Measurements from ENCODE around the gene STUM. TPM values are rescaled to one million over a fixed set of nuclear protein-coding genes. Genes with fewer than 3 reads are reported as not detected.

STUM gene
- total RNA-seq, 1 experiment from 2014 or later, result 0.03 TPM

DNA sequence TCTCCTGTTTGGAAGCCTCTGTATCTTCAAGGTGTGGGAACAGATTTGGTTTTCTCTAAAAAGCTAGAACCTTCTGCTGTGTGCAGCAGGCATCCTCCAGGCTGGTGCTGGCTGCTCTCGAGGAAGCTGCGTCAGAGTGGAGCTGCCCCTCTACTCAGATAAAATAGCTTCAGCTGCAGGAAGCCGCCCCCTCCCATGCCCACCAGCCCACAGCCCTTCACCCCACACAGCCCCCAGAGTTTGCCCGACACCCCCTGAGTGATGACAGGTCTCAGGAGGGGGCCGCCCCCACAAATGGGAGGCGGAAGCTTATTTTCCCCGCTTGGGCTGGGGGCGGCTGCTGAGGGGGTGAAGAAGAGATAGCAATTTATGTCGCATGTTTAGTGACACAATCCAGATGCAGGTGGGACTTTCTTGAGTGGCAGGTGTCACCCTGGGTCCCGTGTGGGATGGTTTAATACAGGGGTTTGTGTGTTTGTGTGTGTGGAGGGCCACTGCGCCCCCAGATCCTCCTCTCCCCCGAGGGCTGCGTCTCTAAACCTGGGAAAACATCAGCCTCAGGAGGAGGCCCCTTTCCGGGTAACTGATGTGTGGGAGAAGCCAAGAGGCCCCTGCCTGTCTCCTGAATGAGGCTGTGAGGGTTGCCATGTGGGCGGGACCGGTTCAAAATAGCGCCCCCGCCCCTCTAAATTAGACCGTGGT, 55.4 kb downstream of the STUM start:
- TF ChIP-seq TCF7L2 (IDR thresholded peaks at IDR 0.05; ENCODE audit: low read depth, low read length), result no peak
- TF ChIP-seq SIN3A (IDR thresholded peaks at IDR 0.05; ENCODE audit: borderline replicate concordance, insufficient read depth, low read depth, low read length), result no peak
- TF ChIP-seq POLR2AphosphoS5 (IDR thresholded peaks at IDR 0.05; ENCODE audit: low read depth, low read length), result no peak
- TF ChIP-seq, protein P1, sequence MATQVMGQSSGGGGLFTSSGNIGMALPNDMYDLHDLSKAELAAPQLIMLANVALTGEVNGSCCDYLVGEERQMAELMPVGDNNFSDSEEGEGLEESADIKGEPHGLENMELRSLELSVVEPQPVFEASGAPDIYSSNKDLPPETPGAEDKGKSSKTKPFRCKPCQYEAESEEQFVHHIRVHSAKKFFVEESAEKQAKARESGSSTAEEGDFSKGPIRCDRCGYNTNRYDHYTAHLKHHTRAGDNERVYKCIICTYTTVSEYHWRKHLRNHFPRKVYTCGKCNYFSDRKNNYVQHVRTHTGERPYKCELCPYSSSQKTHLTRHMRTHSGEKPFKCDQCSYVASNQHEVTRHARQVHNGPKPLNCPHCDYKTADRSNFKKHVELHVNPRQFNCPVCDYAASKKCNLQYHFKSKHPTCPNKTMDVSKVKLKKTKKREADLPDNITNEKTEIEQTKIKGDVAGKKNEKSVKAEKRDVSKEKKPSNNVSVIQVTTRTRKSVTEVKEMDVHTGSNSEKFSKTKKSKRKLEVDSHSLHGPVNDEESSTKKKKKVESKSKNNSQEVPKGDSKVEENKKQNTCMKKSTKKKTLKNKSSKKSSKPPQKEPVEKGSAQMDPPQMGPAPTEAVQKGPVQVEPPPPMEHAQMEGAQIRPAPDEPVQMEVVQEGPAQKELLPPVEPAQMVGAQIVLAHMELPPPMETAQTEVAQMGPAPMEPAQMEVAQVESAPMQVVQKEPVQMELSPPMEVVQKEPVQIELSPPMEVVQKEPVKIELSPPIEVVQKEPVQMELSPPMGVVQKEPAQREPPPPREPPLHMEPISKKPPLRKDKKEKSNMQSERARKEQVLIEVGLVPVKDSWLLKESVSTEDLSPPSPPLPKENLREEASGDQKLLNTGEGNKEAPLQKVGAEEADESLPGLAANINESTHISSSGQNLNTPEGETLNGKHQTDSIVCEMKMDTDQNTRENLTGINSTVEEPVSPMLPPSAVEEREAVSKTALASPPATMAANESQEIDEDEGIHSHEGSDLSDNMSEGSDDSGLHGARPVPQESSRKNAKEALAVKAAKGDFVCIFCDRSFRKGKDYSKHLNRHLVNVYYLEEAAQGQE (IDR thresholded peaks at IDR 0.05; ENCODE audit: insufficient read depth in 1 of 2, low read depth in 2 of 2, low read length in 1 of 2), result no peak
- TF ChIP-seq CTCF (IDR thresholded peaks at IDR 0.05), result no peak
- ChIA-PET CTCF (interaction anchor here (0.7 kb wide), 1 partner anchor 52 kb away, joined by 4 read pairs; no protein-coding TSS in a partner anchor), POLR2A (no interaction called here)
- H3K4me3 ChIP-seq (ENCODE audit: low read depth in 2 of 2, low read length in 2 of 2), result no peak overlapping the region
- H3K27ac ChIP-seq (ENCODE audit: low read length), result no peak overlapping the region
- no peak for ATAC-seq
- intact Hi-C loops (cut with micrococcal nuclease; ENCODE audit: unreplicated experiment), result no loop called here
- no peak for DNase-seq (ENCODE audit: low read depth, low spot score)
- H3K36me3 ChIP-seq (ENCODE audit: control insufficient read depth, insufficient read depth, low read length), result no peaks in the 10 kb centered on the region
- H3K4me1 ChIP-seq (ENCODE audit: control insufficient read depth, insufficient read depth, low read length), result no peaks in the 10 kb centered on the region
- peaks cover 1% of the 10 kb centered on the region for H3K27me3 ChIP-seq (ENCODE audit: control insufficient read depth, insufficient read depth, low read length)
- no TSS peak for BruUV-seq (replicated peaks)
- H3K9me3 ChIP-seq (ENCODE audit: control insufficient read depth, insufficient read depth, low read depth, low read length), result no peaks in the 10 kb centered on the region
- in situ Hi-C loops (cut with HindIII; ENCODE audit: low pct_unique_long_range_greater_than_20kb, low sequenced_read_pairs), result no loop called here

- ChIA-PET POLR2A (no interaction called here), CTCF (interaction anchor here (0.7 kb wide), 1 partner anchor 196 kb away, joined by 4 read pairs; no protein-coding TSS in a partner anchor)
- no TSS peak for BruUV-seq (replicated peaks)
- in situ Hi-C loops (cut with HindIII; ENCODE audit: low pct_unique_long_range_greater_than_20kb, low sequenced_read_pairs) (no loop called here), intact Hi-C loops (cut with micrococcal nuclease; ENCODE audit: unreplicated experiment) (loop anchor here (5.0 kb wide), 1 partner anchor 57 kb away; the partner anchor contains the start of gene STUM)
- peaks cover 7% of the 10 kb centered on the region for H3K27me3 ChIP-seq (ENCODE audit: control insufficient read depth, insufficient read depth, low read length)
- TF ChIP-seq TCF7L2 (IDR thresholded peaks at IDR 0.05; ENCODE audit: low read depth, low read length) (no peak), CTCF (IDR thresholded peaks at IDR 0.05) (no peak), POLR2AphosphoS5 (IDR thresholded peaks at IDR 0.05; ENCODE audit: low read depth, low read length) (no peak), SIN3A (IDR thresholded peaks at IDR 0.05; ENCODE audit: borderline replicate concordance, insufficient read depth, low read depth, low read length) (no peak)
- TF ChIP-seq, protein P1 (IDR thresholded peaks at IDR 0.05; ENCODE audit: insufficient read depth in 1 of 2, low read depth in 2 of 2, low read length in 1 of 2), result no peak
- H3K4me1 ChIP-seq (ENCODE audit: control insufficient read depth, insufficient read depth, low read length), result no peaks in the 10 kb centered on the region
- no peak for DNase-seq (ENCODE audit: low read depth, low spot score)
- no peak overlapping the region for H3K27ac ChIP-seq (ENCODE audit: low read length)
- ATAC-seq, result no peak
- no peak overlapping the region for H3K4me3 ChIP-seq (ENCODE audit: low read depth in 2 of 2, low read length in 2 of 2)
- H3K9me3 ChIP-seq (ENCODE audit: control insufficient read depth, insufficient read depth, low read depth, low read length), result no peaks in the 10 kb centered on the region
- H3K36me3 ChIP-seq (ENCODE audit: control insufficient read depth, insufficient read depth, low read length), result no peaks in the 10 kb centered on the region
Observed at GRCh38 chr1:226604560-226605317, 56.2 kb downstream of the STUM start.

Data from Panc1 (cell line).